DOHH2 (cell line): ENCODE results near the gene ATP2B2.

Experiments
- CTCF ChIP-seq: fragments of 200-600 bp; sonication (generic); IDR thresholded peaks from one replicate; pipeline ENCODE4 v1.5.1; 2014; ENCODE audit warnings: antibody characterized with exemption, mild to moderate bottlenecking, low read depth, low read length; ENCODE audit not compliant: poor library complexity, severe bottlenecking
- EZH2phosphoT487 ChIP-seq: fragments of 200-600 bp; sonication (generic); IDR thresholded peaks from 2 replicates; pipeline ENCODE4 v1.6.1; 2017; ENCODE audit warnings: borderline replicate concordance, mild to moderate bottlenecking, antibody characterized with exemption, low read length, moderate library complexity, mixed read lengths

GRCh38 chr3:10442151-10442795 lies 63.1 kb downstream of the ATP2B2 start:
- TF ChIP-seq CTCF, result no peak
- no peak for TF ChIP-seq EZH2phosphoT487
